SK-N-SH (cell line): ENCODE data around the gene NDUFAF8. TPM values are rescaled to one million over a fixed set of nuclear protein-coding genes. Genes with fewer than 3 reads are reported as not detected.

Experiments
- CTCF ChIA-PET: fragments of 300-600, 350-600 bp; formaldehyde crosslinking; extraction: SDS; loops from one replicate; lab custom pipeline; 2021; lab: Yijun Ruan, JAX
- POLR2A ChIA-PET: fragments of 350-600 bp; sonication (Branson Sonifier 250); formaldehyde crosslinking; extraction: SDS; loops from one replicate; lab custom pipeline; 2020; ENCODE audit warnings: antibody characterized with exemption, inconsistent platforms; lab: Yijun Ruan, JAX
- DNase-seq: peaks from one replicate; pipeline ENCODE4 v3.0.0; 2012
- H2AFZ ChIP-seq: fragments of 200-600 bp; sonication (generic); 2 replicates; pipeline ENCODE4 v1.8.1; 2016; ENCODE audit warnings: antibody characterized with exemption, mild to moderate bottlenecking, low read depth
- H3F3A ChIP-seq: fragments of 200-600 bp; sonication (generic); replicated peaks from 2 replicates; pipeline ENCODE3; 2016; ENCODE audit warnings: antibody characterized with exemption, mild to moderate bottlenecking; ENCODE audit not compliant: insufficient read depth
- H3K27ac ChIP-seq, 2 experiments: fragments of 200-500 bp in 1 of 2; fragments of 200-600 bp in 1 of 2; sonication (Bioruptor generic) in 1 of 2; sonication (generic), shearing (Covaris generic) in 1 of 2; 2 replicates each; pipeline versions ENCODE4 v1.5.1 to v1.6.1; 2014 to 2016; ENCODE audit warnings: low read depth in 2 of 2, inconsistent platforms in 1 of 2, low read length in 1 of 2, mild to moderate bottlenecking in 1 of 2, mixed read lengths in 1 of 2
- H3K27me3 ChIP-seq: fragments of 200-600 bp; sonication (generic), shearing (Covaris generic); 2 replicates; pipeline ENCODE4 v1.6.1; 2016; ENCODE audit warnings: mixed run types; ENCODE audit not compliant: insufficient read depth
- H3K36me3 ChIP-seq, 2 experiments: fragments of 200-500 bp in 1 of 2; fragments of 200-600 bp in 1 of 2; sonication (Bioruptor generic) in 1 of 2; sonication (generic) in 1 of 2; replicated peaks in 1 of 2; 2 replicates each; pipeline versions ENCODE3 to v1.5.1; 2014 to 2016; ENCODE audit warnings: low read length in 1 of 2, mild to moderate bottlenecking in 1 of 2; ENCODE audit not compliant: insufficient read depth in 2 of 2, control insufficient read depth in 1 of 2
- H3K4me1 ChIP-seq, 2 experiments: fragments of 200-500 bp in 1 of 2; fragments of 200-600 bp in 1 of 2; sonication (Bioruptor generic) in 1 of 2; sonication (generic), shearing (Covaris generic) in 1 of 2; 2 replicates each; pipeline versions ENCODE4 v1.5.1 to v1.6.1; 2014 to 2016; ENCODE audit warnings: low read depth in 1 of 2, low read length in 1 of 2, mixed run types in 1 of 2; ENCODE audit not compliant: insufficient read depth in 2 of 2, control insufficient read depth in 1 of 2
- H3K4me2 ChIP-seq: fragments of 200-600 bp; sonication (generic), shearing (Covaris generic); 2 replicates; pipeline ENCODE4 v1.6.1; 2017; ENCODE audit warnings: mixed run types
- H3K4me3 ChIP-seq, 2 experiments: fragments of 200-500 bp in 1 of 2; fragments of 200-600 bp in 1 of 2; sonication (Bioruptor generic) in 1 of 2; sonication (generic), shearing (Covaris generic) in 1 of 2; 2 replicates each; pipeline versions ENCODE4 v1.5.1 to v1.8.1; 2014 to 2016; ENCODE audit warnings: low read depth in 2 of 2, inconsistent platforms in 1 of 2, low read length in 1 of 2, mild to moderate bottlenecking in 1 of 2, mixed read lengths in 1 of 2, moderate library complexity in 1 of 2
- H3K79me2 ChIP-seq: fragments of 200-600 bp; sonication (generic); 2 replicates; pipeline ENCODE4 v1.8.1; 2017; ENCODE audit warnings: mild to moderate bottlenecking; ENCODE audit not compliant: insufficient read depth
- H3K9ac ChIP-seq: fragments of 200-600 bp; sonication (generic); 2 replicates; pipeline ENCODE4 v1.6.1; 2017; ENCODE audit warnings: mixed run types
- H3K9me2 ChIP-seq: fragments of 200-600 bp; sonication (generic); 2 replicates; pipeline ENCODE4 v1.6.1; 2017; ENCODE audit warnings: mixed run types
- H3K9me3 ChIP-seq: fragments of 200-600 bp; sonication (generic); 2 replicates; pipeline ENCODE4 v1.6.1; 2017; ENCODE audit warnings: mixed run types, mild to moderate bottlenecking, moderate library complexity
- H4K20me1 ChIP-seq: fragments of 200-600 bp; sonication (generic); 2 replicates; pipeline ENCODE4 v1.6.1; 2017; ENCODE audit warnings: mild to moderate bottlenecking, mixed run types; ENCODE audit not compliant: insufficient read depth
- EZH2phosphoT487 ChIP-seq: fragments of 200-600 bp; sonication (generic); IDR thresholded peaks from 2 replicates; pipeline ENCODE4 v1.6.1; 2017; ENCODE audit warnings: low read depth, mixed run types, mild to moderate bottlenecking, antibody characterized with exemption, moderate library complexity, borderline replicate concordance
- FOSL2 ChIP-seq: IDR thresholded peaks from 2 replicates; pipeline ENCODE4 v1.4.0; 2012; ENCODE audit warnings: low read depth, mild to moderate bottlenecking, moderate library complexity, borderline replicate concordance
- FOXM1 ChIP-seq: IDR thresholded peaks from 2 replicates; pipeline ENCODE4 v1.4.0; 2012; ENCODE audit warnings: low read depth, mild to moderate bottlenecking
- GABPA ChIP-seq: IDR thresholded peaks from 2 replicates; pipeline ENCODE4 v1.4.0; 2012; ENCODE audit warnings: low read depth, mild to moderate bottlenecking
- PBX3 ChIP-seq: IDR thresholded peaks from 2 replicates; pipeline ENCODE4; 2012
- POLR2AphosphoS5 ChIP-seq: IDR thresholded peaks from 2 replicates; pipeline ENCODE4 v1.6.1; 2012; ENCODE audit warnings: low read depth, low read length
- REST ChIP-seq: IDR thresholded peaks from 2 replicates; pipeline ENCODE4 v1.6.1; 2012; ENCODE audit warnings: mild to moderate bottlenecking, low read depth, low read length, moderate library complexity
- RFX5 ChIP-seq: IDR thresholded peaks from 2 replicates; pipeline ENCODE4 v1.6.1; 2012; ENCODE audit warnings: mild to moderate bottlenecking, improper control_type of control experiment, low read length
- SIN3A ChIP-seq: IDR thresholded peaks from 2 replicates; pipeline ENCODE4 v1.6.1; 2012; ENCODE audit warnings: low read depth, mild to moderate bottlenecking, low read length, moderate library complexity, borderline replicate concordance
- SMC3 ChIP-seq: IDR thresholded peaks from 2 replicates; pipeline ENCODE4 v1.6.1; 2012; ENCODE audit warnings: low read depth, low read length, improper control_type of control experiment
- YY1 ChIP-seq: IDR thresholded peaks from 2 replicates; pipeline ENCODE4 v1.4.0; 2012; ENCODE audit warnings: low read depth, mild to moderate bottlenecking
- WGBS: methylation state at CpG from one replicate; pipeline ENCODE4 v1.1.6; 2017; ENCODE audit warnings: low lambda C conversion rate; 5-methylcytosine and 5-hydroxymethylcytosine counted together
- polyA plus RNA-seq, 3 experiments: library from polyadenylated mRNA; depleted of rRNA; stranded (reverse); fragments of >200 nt; gene quantifications; 2 replicates each; pipeline ENCODE4 v1.2.3, GENCODE V29; 2012

The NDUFAF8 gene
- polyA plus RNA-seq, 1 of the 3 experiments (the other 2 are of a cell fraction), result 229 TPM

GRCh38 chr17:81233811-81234505 lies 5.2 kb upstream of the NDUFAF8 start:
- ChIA-PET POLR2A (interaction anchor here (1.3 kb wide), 1 partner anchor 11 kb away, joined by 4 read pairs; the partner anchor contains the start of gene CEP131), CTCF (interaction anchor here (1.5 to 12.8 kb wide), 2 partner anchors 58 to 91 kb away, joined by 3 to 133 read pairs; no protein-coding TSS in a partner anchor)
- no peaks in the 10 kb centered on the region for H3F3A ChIP-seq

DNA sequence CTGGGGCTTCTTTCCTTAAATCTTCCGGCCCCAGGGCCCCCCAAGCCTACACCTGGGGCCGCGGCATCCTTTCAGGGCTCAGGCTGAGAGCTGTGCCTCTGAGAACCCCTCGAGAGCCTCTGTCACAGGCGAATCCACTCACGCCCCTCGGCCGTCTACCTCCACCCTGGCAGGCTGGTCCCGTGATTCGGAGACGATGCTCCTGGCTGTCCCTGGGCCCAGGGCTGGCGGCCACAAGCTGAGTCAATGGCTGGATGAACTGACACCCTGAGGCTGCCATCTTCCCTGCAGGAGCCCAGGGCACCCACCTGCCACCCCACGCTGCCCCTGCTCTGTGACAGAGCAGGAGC lies 4.6 kb upstream of the NDUFAF8 start:
- H3F3A ChIP-seq, result no peaks in the 10 kb centered on the region
- no peak overlapping the region for H3K9ac ChIP-seq
- no peak overlapping the region for H3K27ac ChIP-seq
- 85% methylated on average over 12 of the region's 13 CpGs for WGBS
- H4K20me1 ChIP-seq, result no peaks in the 10 kb centered on the region
- H3K27me3 ChIP-seq, result no peaks in the 10 kb centered on the region
- no peaks in the 10 kb centered on the region for H3K9me2 ChIP-seq
- TF ChIP-seq PBX3 (no peak), EZH2phosphoT487 (no peak), SMC3 (no peak), FOSL2 (no peak), RFX5 (no peak), FOXM1 (no peak), POLR2AphosphoS5 (no peak)
- no peak overlapping the region for H2AFZ ChIP-seq
- CTCF ChIA-PET, result interaction anchor here (12.8 kb wide), 1 partner anchor 92 kb away, joined by 133 read pairs; no protein-coding TSS in a partner anchor
- H3K9me3 ChIP-seq, result no peaks in the 10 kb centered on the region
- H3K36me3 ChIP-seq, result peaks cover 0 to 39% of the 10 kb centered on the region in 2 experiments
- no peak for DNase-seq
- H3K79me2 ChIP-seq, result peaks cover 29% of the 10 kb centered on the region
- H3K4me1 ChIP-seq, result peaks cover 0 to 15% of the 10 kb centered on the region in 2 experiments; a peak in 2 of 4 replicates
- H3K4me2 ChIP-seq, result no peak overlapping the region
- H3K4me3 ChIP-seq, result no peak overlapping the region
- POLR2A ChIA-PET, result interaction anchor here (1.3 kb wide), 1 partner anchor 12 kb away, joined by 4 read pairs; the partner anchor contains the start of gene CEP131

More at GRCh38 chr17:81233811-81234505, 5.2 kb upstream of the NDUFAF8 start:
- Histone ChIP-seq H3K4me2 (no peak overlapping the region), H3K27me3 (no peaks in the 10 kb centered on the region), H3K9me2 (no peaks in the 10 kb centered on the region), H3K4me1 (peaks cover 0 to 15% of the 10 kb centered on the region in 2 experiments; a peak in 2 of 4 replicates), H3K36me3 (peaks cover 0 to 40% of the 10 kb centered on the region in 2 experiments), H2AFZ (no peak overlapping the region), H3K9me3 (no peaks in the 10 kb centered on the region), H3K9ac (no peak overlapping the region), H4K20me1 (no peaks in the 10 kb centered on the region), H3K27ac (no peak overlapping the region), H3K79me2 (peaks cover 27% of the 10 kb centered on the region), H3K4me3 (no peak overlapping the region)
- TF ChIP-seq FOXM1 (no peak), REST (no peak), GABPA (no peak), YY1 (no peak), SIN3A (no peak), POLR2AphosphoS5 (no peak)
- no peak for DNase-seq
- WGBS, result 92% methylated on average over 17 of the region's 21 CpGs
